22Rv1 (cell line): Measurements from ENCODE around the gene TRIM26.

Source experiments
- CTCF ChIP-seq: fragments of 450-650 bp; IDR thresholded peaks from 2 replicates; pipeline ENCODE4 v1.5.1; 2017; ENCODE audit warnings: mild to moderate bottlenecking
- ZFX ChIP-seq: fragments of 450-650 bp; IDR thresholded peaks from 2 replicates; pipeline ENCODE4 v1.6.1; 2017; ENCODE audit warnings: antibody characterized with exemption, borderline replicate concordance

- TF ChIP-seq CTCF (no peak), ZFX (no peak)
Measured at GRCh38 chr6:30258204-30258603, 45.0 kb upstream of the TRIM26 start.
